Measurements from ENCODE around the gene FRY.

Gene FRY

DNA sequence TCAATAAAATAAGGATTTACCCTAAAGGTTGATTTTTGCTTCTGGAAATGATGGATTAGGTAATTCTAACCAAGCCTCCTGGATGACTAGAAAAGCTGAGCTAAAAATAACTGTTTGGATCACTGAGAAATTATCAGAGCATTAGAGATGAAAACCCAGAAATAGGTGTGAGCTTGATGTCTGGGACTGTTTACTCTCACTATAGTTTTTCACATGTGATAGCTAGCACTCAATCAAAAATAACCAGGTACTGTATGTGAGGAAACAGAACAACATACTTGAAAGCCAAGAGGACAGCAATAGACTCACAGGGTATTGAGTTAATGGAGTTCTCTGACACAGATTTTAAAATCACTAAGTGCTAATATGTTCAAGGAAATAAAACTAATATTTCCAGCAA is 274.1 kb downstream of the FRY start:
- no peak for TF ChIP-seq ZNF274 (IDR thresholded peaks at IDR 0.05; ENCODE audit: low read depth, low read length)

DNA sequence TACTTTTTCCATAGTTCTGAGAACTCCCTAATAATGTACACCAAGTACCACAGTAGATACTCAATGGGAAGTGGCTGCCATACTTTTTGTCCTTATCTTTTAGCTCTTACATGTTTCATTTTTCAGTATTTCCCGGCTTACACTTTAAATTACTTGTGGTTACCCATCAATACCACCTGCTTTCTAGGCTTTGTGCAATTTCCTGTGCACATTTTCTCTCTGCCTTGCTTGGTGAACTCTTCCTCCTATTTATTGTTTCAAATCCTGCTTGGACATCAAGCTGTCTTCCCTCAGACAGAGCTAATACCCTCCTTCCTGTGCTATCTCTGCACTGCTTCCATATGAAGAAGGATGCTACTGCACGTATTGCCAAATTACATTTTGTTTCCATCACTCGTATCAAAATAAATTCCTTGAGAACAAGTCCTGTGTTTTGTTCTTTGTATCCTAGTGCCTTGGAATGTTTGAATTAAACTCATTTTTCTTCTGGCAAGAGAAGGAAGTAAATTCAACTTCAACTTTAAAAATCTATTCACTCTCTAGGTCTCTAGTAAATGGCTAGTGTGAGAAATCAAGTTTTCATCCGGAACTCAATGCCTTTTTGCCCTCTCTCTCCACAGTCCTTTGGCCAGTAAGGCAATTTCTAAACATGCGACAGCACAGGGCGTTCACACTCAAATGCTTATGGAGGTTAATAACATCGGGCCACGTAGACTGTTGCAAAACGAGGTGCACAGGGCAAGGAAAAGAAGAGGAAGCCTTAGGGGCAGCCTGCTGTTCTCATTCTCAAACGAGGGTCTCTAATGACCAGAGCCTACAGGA is 277.9 kb downstream of the FRY start:
- H3K4me3 ChIP-seq (ENCODE audit: low read length): peak overlapping the region; percentile 23; the same call in 1 of the 2 replicates

More for the DNA sequence above, 274.1 kb downstream of the FRY start:
- H3K4me3 ChIP-seq (ENCODE audit: low read length): no peak overlapping the region

DNA sequence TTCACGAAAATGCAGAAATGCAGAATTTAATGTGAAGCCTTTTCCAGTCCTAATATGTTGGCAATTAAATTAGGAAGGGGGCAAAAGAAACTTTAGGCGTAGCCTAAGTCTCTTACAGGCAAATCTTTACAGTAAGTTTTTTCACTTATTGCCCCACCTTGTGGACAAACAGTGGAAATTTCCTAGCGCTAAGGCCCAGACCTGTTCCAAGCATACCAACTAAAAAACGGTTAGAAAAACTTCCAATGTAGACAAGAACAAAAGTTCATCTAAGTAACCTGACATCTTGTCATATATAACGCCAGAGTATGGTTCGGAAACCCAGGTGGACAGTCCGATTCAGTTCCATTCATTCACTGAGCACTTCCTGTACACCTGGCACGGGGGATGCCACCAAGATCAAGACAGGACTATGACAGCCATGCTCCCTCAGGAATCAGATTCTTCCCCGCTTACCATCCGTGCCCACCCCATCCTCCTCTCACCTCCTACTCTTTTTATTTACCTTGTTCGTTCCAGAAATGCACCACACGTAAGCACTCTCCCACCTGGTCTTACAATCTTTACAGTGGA is 278.6 kb downstream of the FRY start:
- no peak for TF ChIP-seq ZNF274 (IDR thresholded peaks at IDR 0.05; ENCODE audit: low read depth, low read length)
- H3K4me3 ChIP-seq (ENCODE audit: low read length): peak overlapping the region; percentile 23; the same call in 1 of the 2 replicates

More for the DNA sequence above, 277.9 kb downstream of the FRY start:
- TF ChIP-seq ZNF274 (IDR thresholded peaks at IDR 0.05; ENCODE audit: low read depth, low read length): no peak

DNA sequence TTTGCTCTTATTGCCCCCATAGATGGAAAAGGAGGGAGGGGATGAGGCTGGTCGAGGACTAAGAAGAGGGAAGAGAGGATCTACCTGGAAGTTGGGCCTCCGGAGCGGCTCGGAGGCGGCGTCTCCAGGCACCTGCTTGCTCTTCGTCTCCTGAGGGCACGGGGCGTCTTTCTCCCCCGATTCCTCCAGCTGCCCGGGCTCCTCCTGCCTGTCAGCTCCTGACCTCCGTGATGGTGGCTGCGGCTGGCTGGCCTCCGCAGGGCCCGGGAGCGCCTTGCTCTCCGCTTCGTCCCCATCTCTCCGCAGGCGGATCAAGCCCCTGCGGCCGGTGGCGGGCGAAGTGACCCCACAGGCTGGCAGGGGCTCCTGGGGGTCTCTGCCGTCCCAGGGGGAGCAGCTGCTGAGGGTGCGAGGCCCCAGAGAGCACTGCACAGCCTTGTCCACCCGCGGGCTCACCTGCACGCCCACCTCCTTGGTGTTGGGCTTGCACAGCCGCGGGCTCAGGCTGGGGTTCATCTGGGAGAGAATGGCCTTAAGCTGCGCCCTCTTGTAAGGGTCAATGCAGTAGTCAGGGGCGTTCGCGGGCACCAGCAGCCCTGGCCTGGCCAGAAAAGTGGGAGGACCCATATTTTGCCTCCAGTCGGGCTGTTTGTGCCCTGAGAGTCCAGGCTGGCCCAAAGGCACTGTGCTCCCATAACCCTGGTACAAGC is 279.8 kb downstream of the FRY start:
- TF ChIP-seq ZNF274 (IDR thresholded peaks at IDR 0.05; ENCODE audit: low read depth, low read length): no peak
- H3K4me3 ChIP-seq (ENCODE audit: low read length): no peak overlapping the region

DNA sequence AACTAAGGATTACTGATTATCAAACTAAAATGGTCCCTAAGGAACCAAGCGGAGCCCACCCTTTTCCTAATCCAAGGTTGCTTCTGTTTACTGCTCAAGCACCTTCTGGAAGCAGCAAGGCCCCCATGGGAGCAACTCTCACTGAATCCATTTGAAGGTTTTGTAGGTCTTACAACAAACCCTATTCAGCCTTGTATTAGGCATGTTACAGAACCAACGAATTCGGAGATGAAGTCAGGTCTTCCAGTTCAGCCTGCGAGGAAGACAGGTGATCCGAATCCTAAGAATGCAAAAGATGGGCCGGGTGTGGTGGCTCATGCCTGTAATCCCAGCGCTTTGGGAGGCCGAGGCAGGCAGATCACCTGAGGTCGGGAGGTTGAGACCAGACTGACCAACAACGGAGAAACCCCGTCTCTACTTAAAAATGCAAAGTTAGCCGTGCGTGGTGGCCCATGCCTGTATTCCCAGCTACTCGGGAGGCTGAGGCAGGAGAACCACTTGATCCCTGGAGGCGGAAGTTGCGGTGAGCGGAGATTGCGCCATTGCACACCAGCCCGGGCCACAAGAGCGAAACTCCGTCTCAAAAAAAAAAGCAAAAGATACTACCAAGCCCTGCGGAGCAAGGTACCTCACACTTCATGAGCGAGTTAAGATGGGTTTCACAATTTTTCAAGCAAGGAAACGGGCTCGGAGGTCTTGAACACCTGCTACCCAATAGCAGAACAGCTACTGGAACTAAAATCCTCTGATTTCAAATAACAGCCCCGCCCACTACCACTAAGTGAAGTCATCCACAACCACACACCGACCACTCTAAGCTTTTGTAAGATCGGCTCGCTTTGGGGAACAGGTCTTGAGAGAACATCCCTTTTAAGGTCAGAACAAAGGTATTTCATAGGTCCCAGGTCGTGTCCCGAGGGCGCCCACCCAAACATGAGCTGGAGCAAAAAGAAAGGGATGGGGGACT is 283.0 kb downstream of the FRY start:
- peak overlapping the region; percentile 84 for H3K4me3 ChIP-seq (ENCODE audit: low read length)
- TF ChIP-seq ZNF274 (IDR thresholded peaks at IDR 0.05; ENCODE audit: low read depth, low read length): no peak

- TF ChIP-seq ZNF274 (IDR thresholded peaks at IDR 0.05; ENCODE audit: low read depth, low read length): no peak
Measured at GRCh38 chr13:32315238-32316027, 283.9 kb downstream of the FRY start, which contains the start of the genes BRCA2 and ZAR1L. TSS of gene BRCA2 (plus strand) at chr13:32315508. CDS start at chr13:32316461, 953 bp downstream. TSS of gene ZAR1L (minus strand) at chr13:32315363. CDS start at chr13:32311925, 3,438 bp downstream.

DNA sequence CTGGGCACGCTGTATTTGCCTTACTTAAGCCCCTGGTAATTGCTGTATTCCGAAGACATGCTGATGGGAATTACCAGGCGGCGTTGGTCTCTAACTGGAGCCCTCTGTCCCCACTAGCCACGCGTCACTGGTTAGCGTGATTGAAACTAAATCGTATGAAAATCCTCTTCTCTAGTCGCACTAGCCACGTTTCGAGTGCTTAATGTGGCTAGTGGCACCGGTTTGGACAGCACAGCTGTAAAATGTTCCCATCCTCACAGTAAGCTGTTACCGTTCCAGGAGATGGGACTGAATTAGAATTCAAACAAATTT is 284.4 kb downstream of the FRY start:
- H3K4me3 ChIP-seq (ENCODE audit: low read length): peak overlapping the region; percentile 84
- TF ChIP-seq ZNF274 (IDR thresholded peaks at IDR 0.05; ENCODE audit: low read depth, low read length): no peak

More at GRCh38 chr13:32315238-32316027, 283.9 kb downstream of the FRY start, which contains the start of the genes BRCA2 and ZAR1L:
- peak within 1 kb of the TSS; percentile 84 for H3K4me3 ChIP-seq (ENCODE audit: low read length)

GRCh38 chr13:32316501-32316900 is 284.9 kb downstream of the FRY start:
- no peak for TF ChIP-seq ZNF274 (IDR thresholded peaks at IDR 0.05; ENCODE audit: low read depth, low read length)
- peak overlapping the region; percentile 84 for H3K4me3 ChIP-seq (ENCODE audit: low read length)

DNA sequence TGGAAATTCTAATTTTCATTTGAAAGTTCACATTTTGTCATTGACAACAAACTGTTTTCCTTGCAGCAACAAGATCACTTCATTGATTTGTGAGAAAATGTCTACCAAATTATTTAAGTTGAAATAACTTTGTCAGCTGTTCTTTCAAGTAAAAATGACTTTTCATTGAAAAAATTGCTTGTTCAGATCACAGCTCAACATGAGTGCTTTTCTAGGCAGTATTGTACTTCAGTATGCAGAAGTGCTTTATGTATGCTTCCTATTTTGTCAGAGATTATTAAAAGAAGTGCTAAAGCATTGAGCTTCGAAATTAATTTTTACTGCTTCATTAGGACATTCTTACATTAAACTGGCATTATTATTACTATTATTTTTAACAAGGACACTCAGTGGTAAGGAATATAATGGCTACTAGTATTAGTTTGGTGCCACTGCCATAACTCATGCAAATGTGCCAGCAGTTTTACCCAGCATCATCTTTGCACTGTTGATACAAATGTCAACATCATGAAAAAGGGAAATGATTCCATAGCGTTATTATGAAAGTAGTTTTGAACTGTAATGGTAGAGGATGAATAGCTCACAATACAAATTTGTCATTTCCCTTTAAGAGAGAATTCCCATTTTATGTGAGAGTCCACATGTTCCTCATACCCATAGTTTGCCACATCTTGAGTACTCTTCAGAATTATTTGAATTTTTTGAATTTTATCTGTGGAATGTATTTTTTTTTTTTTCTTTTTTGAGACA is 286.3 kb downstream of the FRY start:
- TF ChIP-seq ZNF274 (IDR thresholded peaks at IDR 0.05; ENCODE audit: low read depth, low read length): no peak
- H3K4me3 ChIP-seq (ENCODE audit: low read length): no peak overlapping the region

GRCh38 chr13:32320528-32320927 is 289.0 kb downstream of the FRY start:
- no peak overlapping the region for H3K4me3 ChIP-seq (ENCODE audit: low read length)
- TF ChIP-seq ZNF274 (IDR thresholded peaks at IDR 0.05; ENCODE audit: low read depth, low read length): no peak

GRCh38 chr13:32323912-32324311 is 292.3 kb downstream of the FRY start:
- no peak overlapping the region for H3K4me3 ChIP-seq (ENCODE audit: low read length)
- no peak for TF ChIP-seq ZNF274 (IDR thresholded peaks at IDR 0.05; ENCODE audit: low read depth, low read length)

DNA sequence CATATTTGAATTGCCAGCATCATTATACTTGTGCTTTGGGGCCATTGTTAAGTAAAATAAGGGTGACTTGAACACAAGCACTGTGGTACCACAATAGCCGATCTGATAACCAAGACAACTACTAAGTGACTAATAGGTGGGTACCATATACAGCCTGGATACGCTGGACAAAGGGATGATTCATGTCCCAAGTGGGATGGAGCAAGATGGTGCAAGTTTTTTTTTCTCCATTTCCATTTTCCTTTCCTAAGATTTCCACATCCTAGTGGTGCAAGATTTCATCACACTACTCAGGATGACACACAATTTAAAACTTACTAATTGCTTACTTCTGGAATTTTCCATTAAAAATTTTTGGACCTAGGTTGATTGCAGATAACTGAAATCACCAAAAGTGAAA is 298.9 kb downstream of the FRY start:
- TF ChIP-seq ZNF274 (IDR thresholded peaks at IDR 0.05; ENCODE audit: low read depth, low read length): no peak
- H3K4me3 ChIP-seq (ENCODE audit: low read length): no peak overlapping the region
